ENCODE results near the gene TES. TPM values are rescaled to one million over a fixed set of nuclear protein-coding genes. Genes with fewer than 3 reads are reported as not detected.

The TES gene
- total RNA-seq, 1 donor from 2014 or later, result 107 TPM

Other genes with a start within 250 kb of the TES start
- gene TFEC, start 179.8 kb upstream of the TES start, total RNA-seq, result 0.17 TPM in 1 of 2 replicates, not detected in the other

All from T-helper 1 cell treated with Interleukin-12 subunit alpha and Interleukin-12 subunit beta and Interleukin-4 antibody, amounts not matched to agents 30 ng/mL and 1 ng/mL, for 36 hours (primary cell).